ENCODE data around the gene GRB14. TPM values are rescaled to one million over a fixed set of nuclear protein-coding genes. Genes with fewer than 3 reads are reported as not detected.
A peak's percentile ranks its signal among the peaks of the same experiment; 100 is the strongest.

GRB14 gene
- total RNA-seq, 1 donor from 2014 or later, result 22.3 TPM

GRCh38 chr2:164570475-164570874 is 50.8 kb downstream of the GRB14 start:
- TF ChIP-seq CTCF (conservative IDR thresholded peaks at IDR 0.05; ENCODE audit: low read depth, low read length), result no peak
- no peak for DNase-seq (ENCODE audit: low read depth)
- H3K4me3 ChIP-seq (ENCODE audit: low read depth, low read length), result no peak overlapping the region

GRCh38 chr2:164569378-164569777 is 51.9 kb downstream of the GRB14 start:
- DNase-seq (ENCODE audit: low read depth), result peak; percentile 36
- H3K4me3 ChIP-seq (ENCODE audit: low read depth, low read length), result no peak overlapping the region
- TF ChIP-seq CTCF (conservative IDR thresholded peaks at IDR 0.05; ENCODE audit: low read depth, low read length), result no peak

- no peak for DNase-seq (ENCODE audit: low read depth)
- H3K4me3 ChIP-seq (ENCODE audit: low read depth, low read length), result peak overlapping the region; percentile 34
- TF ChIP-seq CTCF (conservative IDR thresholded peaks at IDR 0.05; ENCODE audit: low read depth, low read length), result no peak
Measured at GRCh38 chr2:164568317-164568716, 53.0 kb downstream of the GRB14 start.

GRCh38 chr2:164567335-164567989 is 53.8 kb downstream of the GRB14 start:
- DNase-seq (ENCODE audit: low read depth), result no peak
- no peak for TF ChIP-seq CTCF (conservative IDR thresholded peaks at IDR 0.05; ENCODE audit: low read depth, low read length)
- peak overlapping the region; percentile 34 for H3K4me3 ChIP-seq (ENCODE audit: low read depth, low read length)

GRCh38 chr2:164565359-164565758 is 55.9 kb downstream of the GRB14 start:
- no peak for DNase-seq (ENCODE audit: low read depth)

GRCh38 chr2:164562666-164563065 is 58.6 kb downstream of the GRB14 start:
- no peak for DNase-seq (ENCODE audit: low read depth)
- no peak for TF ChIP-seq CTCF (conservative IDR thresholded peaks at IDR 0.05; ENCODE audit: low read depth, low read length)
- H3K4me3 ChIP-seq (ENCODE audit: low read depth, low read length), result no peak overlapping the region

More at GRCh38 chr2:164565359-164565758, 55.9 kb downstream of the GRB14 start:
- no peak for TF ChIP-seq CTCF (conservative IDR thresholded peaks at IDR 0.05; ENCODE audit: low read depth, low read length)
- H3K4me3 ChIP-seq (ENCODE audit: low read depth, low read length), result no peak overlapping the region

GRCh38 chr2:164561991-164562390 is 59.3 kb downstream of the GRB14 start:
- DNase-seq (ENCODE audit: low read depth), result no peak
- no peak overlapping the region for H3K4me3 ChIP-seq (ENCODE audit: low read depth, low read length)
- TF ChIP-seq CTCF (conservative IDR thresholded peaks at IDR 0.05; ENCODE audit: low read depth, low read length), result no peak
